GM19395 (cell line): ENCODE data around the gene RBM47.
"Not testable (repeated sequence)": the region's sequence is repeated elsewhere in the genome, so short reads cannot be mapped to it uniquely, and the experiment has no call there.

Source experiments
- ATAC-seq: cut with Tn5 transposase; IDR thresholded peaks from one replicate; pipeline ENCODE4 v1.9.1; 2021; ENCODE audit warnings: mild to moderate bottlenecking, moderate library complexity; ENCODE audit not compliant: unreplicated experiment

The RBM47 gene

GRCh38 chr4:40564815-40565483, 64.7 kb downstream of the RBM47 start:
- no peak for ATAC-seq

- no peak for ATAC-seq
These were observed 65.7 kb downstream of the RBM47 start for GRCh38 chr4:40564004-40564403.

DNA sequence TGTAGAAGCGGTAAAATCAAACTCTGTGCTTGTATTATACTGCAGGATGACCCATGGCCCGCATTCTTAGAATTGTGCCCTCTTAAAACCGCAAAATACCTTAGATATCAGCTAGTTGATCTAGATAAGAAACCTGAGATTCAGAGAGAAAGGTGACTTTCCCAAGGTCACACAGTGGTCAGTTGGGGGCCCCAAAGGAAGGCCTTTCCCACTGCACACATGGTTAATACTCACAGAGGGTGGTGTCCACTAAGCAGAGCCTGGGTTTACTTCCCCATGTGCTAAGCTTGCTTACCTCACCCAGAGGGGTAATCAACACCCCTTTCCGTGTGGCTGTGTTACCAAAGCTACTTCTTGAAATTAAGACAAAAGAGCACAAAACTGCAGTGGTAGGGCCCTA, 66.3 kb downstream of the RBM47 start:
- no peak for ATAC-seq

DNA sequence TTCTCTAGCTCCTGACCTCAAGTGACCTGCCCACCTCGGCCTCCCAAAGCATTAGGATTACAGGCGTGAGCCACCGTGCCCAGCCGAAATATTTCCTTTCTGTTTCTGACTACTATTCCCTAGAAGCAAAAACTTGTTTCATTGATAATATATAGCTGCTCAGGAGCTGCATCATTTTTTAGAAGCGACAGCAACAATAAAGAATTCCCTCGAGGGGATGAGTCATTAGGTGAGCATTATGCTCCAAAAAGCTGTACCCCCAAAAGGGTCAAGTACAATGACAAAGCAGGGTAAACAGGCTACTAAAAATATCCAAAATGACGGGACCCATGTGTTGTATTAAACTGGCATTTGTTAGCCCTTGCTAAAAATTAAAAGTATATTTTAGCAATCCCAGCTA, 67.0 kb downstream of the RBM47 start:
- ATAC-seq, result no peak

DNA sequence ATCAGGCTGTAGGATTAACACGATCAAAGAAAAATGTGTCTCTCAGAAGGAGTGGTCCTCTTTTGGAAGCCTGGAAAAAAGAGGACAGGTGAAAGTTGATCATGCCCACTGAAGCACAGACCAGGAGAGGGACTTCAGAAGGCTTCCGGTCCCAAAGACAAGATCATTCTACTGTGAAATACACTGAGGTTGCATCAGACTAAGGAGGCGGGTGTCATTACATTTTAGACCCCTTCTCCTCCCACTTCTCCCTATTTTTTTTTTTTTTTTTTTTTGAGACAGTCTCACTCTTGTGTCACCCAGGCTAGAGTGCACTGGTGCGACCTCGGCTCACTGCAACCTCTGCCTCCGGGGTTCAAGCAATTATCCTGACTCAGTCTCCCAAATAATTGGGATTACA, 67.5 kb downstream of the RBM47 start:
- ATAC-seq, result no peak

DNA sequence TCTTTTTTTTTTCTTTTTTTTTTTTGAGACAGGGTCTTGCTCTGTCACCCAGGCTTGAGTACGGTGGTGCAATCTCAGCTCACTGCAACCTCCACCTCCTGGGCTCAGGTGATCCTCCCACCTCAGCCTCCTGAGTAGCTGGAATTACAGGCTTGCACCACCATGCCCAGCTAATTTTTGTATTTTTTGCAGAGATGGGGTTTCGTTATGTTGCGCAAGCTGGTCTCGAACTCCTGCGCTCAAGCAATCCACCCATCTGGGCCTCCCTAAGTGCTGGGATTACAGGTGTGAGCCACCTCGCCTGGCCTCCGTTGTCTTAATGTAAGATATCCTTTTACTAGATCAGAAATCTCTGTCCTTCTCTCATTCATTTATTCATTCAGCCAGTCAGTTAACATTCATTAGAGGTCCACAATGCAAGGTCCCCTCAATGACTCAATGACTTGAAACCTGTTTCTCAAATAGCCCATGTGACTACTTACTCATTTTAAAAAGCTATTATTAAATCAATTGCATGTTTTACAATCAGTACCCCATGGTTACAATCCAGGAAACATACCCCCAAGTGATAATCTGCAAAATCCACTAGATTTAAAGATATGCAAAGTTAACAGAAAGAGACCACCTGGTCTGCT, 68.0 kb downstream of the RBM47 start:
- ATAC-seq, result not testable (repeated sequence)

- ATAC-seq, result peak; percentile 74
These were observed 69.8 kb downstream of the RBM47 start for GRCh38 chr4:40559585-40560465.

GRCh38 chr4:40557736-40558135, 71.9 kb downstream of the RBM47 start:
- ATAC-seq, result no peak

- ATAC-seq, result no peak
These were observed 74.3 kb downstream of the RBM47 start for GRCh38 chr4:40555176-40555900.

GRCh38 chr4:40554641-40555040, 75.0 kb downstream of the RBM47 start:
- ATAC-seq, result not testable (repeated sequence)

DNA sequence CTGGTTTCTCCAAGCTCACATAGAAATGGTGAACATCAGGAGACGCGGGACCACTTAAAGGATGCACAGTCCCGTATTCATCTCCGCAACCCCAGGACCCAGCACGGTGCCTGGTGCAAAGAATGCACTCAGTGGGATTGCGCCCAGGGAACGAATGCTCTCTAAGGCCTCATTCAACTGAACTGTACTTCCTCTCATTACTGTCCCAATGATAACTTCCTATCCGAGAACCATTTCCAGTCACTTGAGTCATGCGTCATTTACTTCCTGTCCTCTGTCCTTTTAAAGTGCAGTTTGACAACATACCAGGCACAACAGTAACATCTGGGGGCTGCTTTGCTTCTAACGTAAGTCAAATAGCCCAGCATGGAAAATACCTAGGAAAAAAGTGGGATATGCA, 75.7 kb downstream of the RBM47 start:
- ATAC-seq, result no peak

GRCh38 chr4:40552536-40552935, 77.1 kb downstream of the RBM47 start:
- no peak for ATAC-seq

GRCh38 chr4:40551568-40552136, 78.0 kb downstream of the RBM47 start:
- ATAC-seq, result not testable (repeated sequence)

DNA sequence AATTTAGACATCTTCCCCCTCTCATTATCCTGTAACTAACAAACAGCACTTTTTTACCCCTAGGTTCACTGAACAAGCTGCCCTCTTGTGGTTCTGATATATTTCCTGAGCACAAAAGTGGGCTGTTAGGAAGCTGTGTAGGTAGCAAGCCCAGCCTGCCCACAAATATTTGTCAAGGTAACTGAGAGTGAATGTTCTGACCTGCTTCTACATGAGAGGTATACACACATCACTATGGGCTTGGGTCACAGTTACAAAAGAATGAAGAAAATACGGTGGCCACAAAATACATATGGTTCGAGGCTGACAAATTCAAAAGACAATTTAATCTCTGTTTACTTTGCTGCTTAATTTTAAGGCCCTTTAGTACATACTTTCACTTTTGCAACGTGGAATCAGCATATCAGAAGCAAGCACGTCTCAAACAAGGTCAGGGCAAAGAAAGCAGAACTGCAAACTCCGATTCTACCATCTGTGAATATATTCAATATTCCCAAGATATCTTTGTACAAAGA, 78.7 kb downstream of the RBM47 start:
- peak; percentile 81 for ATAC-seq

DNA sequence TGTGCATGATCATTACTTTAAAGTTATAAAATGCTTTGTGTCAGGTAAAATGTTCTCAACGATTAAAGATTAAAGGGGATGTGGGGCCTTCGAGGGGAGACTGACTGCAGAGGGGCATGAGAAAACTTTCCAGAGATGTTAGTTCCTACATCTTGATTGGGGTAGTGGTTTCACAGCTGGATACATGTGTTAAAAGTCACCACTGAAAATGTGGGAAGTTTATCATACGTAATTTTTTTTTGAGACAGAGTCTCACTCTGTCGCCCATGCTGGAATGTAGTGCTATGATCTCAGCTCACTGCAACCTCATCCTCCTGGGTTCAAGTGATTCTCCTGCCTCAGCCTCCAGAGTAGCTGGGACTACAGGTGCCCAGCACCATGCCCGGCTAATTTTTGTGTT, 79.5 kb downstream of the RBM47 start:
- no peak for ATAC-seq

GRCh38 chr4:40548256-40548655, 81.4 kb downstream of the RBM47 start:
- no peak for ATAC-seq

- no peak for ATAC-seq
These were observed 81.9 kb downstream of the RBM47 start for GRCh38 chr4:40547789-40548132.

GRCh38 chr4:40546969-40547788, 82.5 kb downstream of the RBM47 start:
- no peak for ATAC-seq

- no peak for ATAC-seq
These were observed 83.2 kb downstream of the RBM47 start for GRCh38 chr4:40546506-40546905.

- not testable (repeated sequence) for ATAC-seq
These were observed 84.2 kb downstream of the RBM47 start for GRCh38 chr4:40545487-40545886.
